ENCODE measurements around the gene RAC3.
A peak's percentile ranks its signal among the peaks of the same experiment; 100 is the strongest.

RAC3 gene

DNA sequence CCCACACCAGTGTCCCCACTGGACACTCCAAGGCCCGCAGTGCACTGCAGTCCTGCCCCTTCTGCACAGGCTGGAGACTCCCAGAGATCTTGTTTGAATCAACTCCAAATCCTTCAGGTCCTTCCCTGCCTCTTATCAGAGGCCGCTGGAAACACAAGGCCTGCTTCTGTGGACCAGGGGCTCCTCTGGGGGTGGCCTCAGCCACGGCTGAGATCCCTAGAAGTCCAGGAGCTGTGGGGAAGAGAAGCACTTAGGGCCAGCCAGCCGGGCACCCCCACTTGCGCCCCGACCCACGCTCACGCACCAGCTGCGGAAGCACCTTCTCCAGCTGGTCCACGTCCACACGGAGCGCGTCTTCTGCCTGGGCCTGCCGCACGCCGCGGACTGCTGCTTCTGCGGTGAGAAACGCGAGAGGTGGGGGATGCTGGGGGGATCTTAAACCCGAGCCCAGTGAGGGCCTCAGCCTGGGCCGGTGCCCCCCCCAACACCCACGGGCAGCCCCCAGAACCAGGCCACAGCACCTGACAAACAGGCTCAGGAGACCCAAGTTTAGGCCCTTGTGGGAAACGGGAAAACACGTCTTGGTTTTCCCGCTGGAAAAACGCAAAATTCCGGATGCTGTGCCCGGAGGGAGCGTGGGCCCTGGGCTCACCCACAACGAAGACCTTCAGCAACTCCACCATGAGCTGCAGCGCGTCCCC, 12.3 kb upstream of the RAC3 start:
- H3K27me3 ChIP-seq (ENCODE audit: insufficient read depth, low read length), result peaks cover 3% of the 10 kb centered on the region; the same call in 1 of the 2 replicates

GRCh38 chr17:82019690-82020571, 11.5 kb upstream of the RAC3 start:
- no peak overlapping the region for H2AFZ ChIP-seq (ENCODE audit: low read length)
- peak; percentile 90 for TF ChIP-seq CTCF (IDR thresholded peaks at IDR 0.05; ENCODE audit: low read length)
- TF ChIP-seq EZH2 (IDR thresholded peaks at IDR 0.05; ENCODE audit: borderline replicate concordance, low read length), result no peak
- no peak overlapping the region for H3K9ac ChIP-seq (ENCODE audit: low read length)
- peaks cover 12% of the 10 kb centered on the region; the same call in 1 of the 2 replicates for H3K36me3 ChIP-seq (ENCODE audit: insufficient read depth, low read length)
- no peak overlapping the region for H3K4me2 ChIP-seq (ENCODE audit: low read length)
- no peak overlapping the region for H3K27ac ChIP-seq (ENCODE audit: low read depth, low read length, poor library complexity, severe bottlenecking)
- H3K4me3 ChIP-seq (ENCODE audit: low read depth, low read length, poor library complexity, severe bottlenecking), result no peak overlapping the region
- H3K9me2 ChIP-seq (ENCODE audit: low read depth, low read length), result no peaks in the 10 kb centered on the region
- H3K4me1 ChIP-seq (ENCODE audit: insufficient read depth, low read length, severe bottlenecking), result peaks cover 24% of the 10 kb centered on the region
- H4K20me1 ChIP-seq (ENCODE audit: insufficient read depth, low read length), result no peaks in the 10 kb centered on the region
- H3K79me2 ChIP-seq (ENCODE audit: insufficient read depth, low read length), result no peaks in the 10 kb centered on the region
- H3K27me3 ChIP-seq (ENCODE audit: insufficient read depth, low read length), result peaks cover 3% of the 10 kb centered on the region; the same call in 1 of the 2 replicates
- no peaks in the 10 kb centered on the region for H3K9me3 ChIP-seq (ENCODE audit: low read length)
- H3F3A ChIP-seq (ENCODE audit: insufficient read depth, low read length), result no peaks in the 10 kb centered on the region

More for the DNA sequence above, 12.3 kb upstream of the RAC3 start:
- H3K79me2 ChIP-seq (ENCODE audit: insufficient read depth, low read length), result no peaks in the 10 kb centered on the region
- H2AFZ ChIP-seq (ENCODE audit: low read length), result no peak overlapping the region
- no peaks in the 10 kb centered on the region for H3F3A ChIP-seq (ENCODE audit: insufficient read depth, low read length)
- H3K27ac ChIP-seq (ENCODE audit: low read depth, low read length, poor library complexity, severe bottlenecking), result no peak overlapping the region
- no peaks in the 10 kb centered on the region for H3K9me2 ChIP-seq (ENCODE audit: low read depth, low read length)
- H4K20me1 ChIP-seq (ENCODE audit: insufficient read depth, low read length), result no peaks in the 10 kb centered on the region
- no peak overlapping the region for H3K9ac ChIP-seq (ENCODE audit: low read length)
- H3K4me3 ChIP-seq (ENCODE audit: low read depth, low read length, poor library complexity, severe bottlenecking), result no peak overlapping the region
- no peak for TF ChIP-seq EZH2 (IDR thresholded peaks at IDR 0.05; ENCODE audit: borderline replicate concordance, low read length)
- H3K4me2 ChIP-seq (ENCODE audit: low read length), result no peak overlapping the region
- no peaks in the 10 kb centered on the region for H3K9me3 ChIP-seq (ENCODE audit: low read length)
- H3K36me3 ChIP-seq (ENCODE audit: insufficient read depth, low read length), result peaks cover 12% of the 10 kb centered on the region; the same call in 1 of the 2 replicates
- peaks cover 20% of the 10 kb centered on the region for H3K4me1 ChIP-seq (ENCODE audit: insufficient read depth, low read length, severe bottlenecking)

DNA sequence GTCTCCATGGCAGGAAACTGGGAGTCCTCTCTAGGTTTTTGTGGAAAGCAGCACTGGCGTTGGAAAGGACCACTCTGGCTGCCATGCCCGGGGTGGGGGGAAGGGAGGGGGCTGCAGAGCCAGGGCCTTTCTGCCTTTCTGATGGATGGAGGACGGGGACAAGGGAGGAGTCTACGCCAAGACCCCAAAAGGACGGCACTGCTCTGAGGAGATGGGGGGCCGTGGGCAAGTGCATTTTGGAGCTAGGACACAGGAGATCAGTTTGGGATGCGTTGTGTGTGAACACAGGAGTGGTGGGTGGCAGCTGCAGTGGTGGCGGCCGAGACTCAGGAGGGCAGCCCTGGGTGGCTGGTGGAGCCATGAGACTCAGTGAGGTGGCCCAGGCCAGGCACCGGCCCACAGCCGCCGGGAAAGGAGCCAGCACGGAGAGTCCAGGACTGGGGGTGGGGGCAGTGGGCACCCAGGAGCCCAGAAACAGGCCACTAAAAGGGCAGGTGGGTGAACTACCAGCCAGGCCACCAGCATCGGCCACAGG, 10.8 kb upstream of the RAC3 start:
- H3K9ac ChIP-seq (ENCODE audit: low read length), result peak overlapping the region; percentile 88; the same call in 1 of the 2 replicates
- H3K27ac ChIP-seq (ENCODE audit: low read depth, low read length, poor library complexity, severe bottlenecking), result no peak overlapping the region
- no peaks in the 10 kb centered on the region for H3K79me2 ChIP-seq (ENCODE audit: insufficient read depth, low read length)
- peak overlapping the region; percentile 100 for H3K4me2 ChIP-seq (ENCODE audit: low read length)
- H3K4me1 ChIP-seq (ENCODE audit: insufficient read depth, low read length, severe bottlenecking), result peaks cover 24% of the 10 kb centered on the region
- H2AFZ ChIP-seq (ENCODE audit: low read length), result no peak overlapping the region
- no peaks in the 10 kb centered on the region for H3K9me3 ChIP-seq (ENCODE audit: low read length)
- no peaks in the 10 kb centered on the region for H3K27me3 ChIP-seq (ENCODE audit: insufficient read depth, low read length)
- TF ChIP-seq EZH2 (IDR thresholded peaks at IDR 0.05; ENCODE audit: borderline replicate concordance, low read length) (no peak), CTCF (IDR thresholded peaks at IDR 0.05; ENCODE audit: low read length) (no peak)
- H3K4me3 ChIP-seq (ENCODE audit: low read depth, low read length, poor library complexity, severe bottlenecking), result peak overlapping the region; percentile 92
- no peaks in the 10 kb centered on the region for H3F3A ChIP-seq (ENCODE audit: insufficient read depth, low read length)
- peaks cover 12% of the 10 kb centered on the region; the same call in 1 of the 2 replicates for H3K36me3 ChIP-seq (ENCODE audit: insufficient read depth, low read length)
- no peaks in the 10 kb centered on the region for H3K9me2 ChIP-seq (ENCODE audit: low read depth, low read length)
- H4K20me1 ChIP-seq (ENCODE audit: insufficient read depth, low read length), result no peaks in the 10 kb centered on the region

Data from OCI-LY1 (cell line).